Neural progenitor cell (in vitro differentiated cells): ENCODE data around the gene ESRRB. TPM values are rescaled to one million over a fixed set of nuclear protein-coding genes. Genes with fewer than 3 reads are reported as not detected.

Experiments used
- DNase-seq: peaks from one replicate; pipeline ENCODE4 v3.0.0-alpha.2; 2016; ENCODE audit warnings: low spot score
- H2AFZ ChIP-seq: fragments of 200-600 bp; sonication (generic); replicated peaks from 2 replicates; pipeline ENCODE4 v1.6.1; 2016; ENCODE audit warnings: antibody characterized with exemption
- H3F3A ChIP-seq: fragments of 200-600 bp; sonication (generic); 2 replicates; pipeline ENCODE4 v1.6.1; 2016; ENCODE audit warnings: antibody characterized with exemption, low read depth
- H3K27ac ChIP-seq: fragments of 200-600 bp; sonication (generic); 2 replicates; pipeline ENCODE4 v1.5.1; 2016; ENCODE audit warnings: mild to moderate bottlenecking
- H3K27me3 ChIP-seq: fragments of 200-600 bp; sonication (generic); 2 replicates; pipeline ENCODE4 v1.6.1; 2016; ENCODE audit warnings: mild to moderate bottlenecking, moderate library complexity
- H3K36me3 ChIP-seq: fragments of 200-600 bp; sonication (generic); 2 replicates; pipeline ENCODE4 v1.5.1; 2016
- H3K4me1 ChIP-seq: fragments of 200-600 bp; sonication (generic); 2 replicates; pipeline ENCODE4 v1.6.1; 2016; ENCODE audit warnings: mixed run types
- H3K4me2 ChIP-seq: fragments of 200-600 bp; sonication (generic); 2 replicates; pipeline ENCODE4 v1.6.1; 2016
- H3K4me3 ChIP-seq: fragments of 200-600 bp; sonication (generic); 2 replicates; pipeline ENCODE4 v1.5.1; 2016
- H3K79me2 ChIP-seq: fragments of 200-600 bp; sonication (generic); 2 replicates; pipeline ENCODE4 v1.6.1; 2016; ENCODE audit warnings: low read depth
- H3K9ac ChIP-seq: fragments of 200-600 bp; sonication (generic); 2 replicates; pipeline ENCODE4 v1.6.1; 2016
- H3K9me3 ChIP-seq: fragments of 200-600 bp; sonication (generic); 2 replicates; pipeline ENCODE4 v1.5.1; 2016; ENCODE audit warnings: low read depth
- H4K20me1 ChIP-seq: fragments of 200-600 bp; sonication (generic); 2 replicates; pipeline ENCODE4 v1.6.1; 2016; ENCODE audit warnings: low read depth
- H3K27ac Mint-ChIP-seq: 3 replicates; pipeline ENCODE4 v1.8.0; 2021; ENCODE audit warnings: mixed read lengths
- H3K27me3 Mint-ChIP-seq: 2 replicates; pipeline ENCODE4 v1.8.0; 2022; ENCODE audit warnings: low read depth, mild to moderate bottlenecking, inconsistent platforms, moderate library complexity, mixed read lengths; ENCODE audit not compliant: insufficient read depth
- H3K36me3 Mint-ChIP-seq: 3 replicates; pipeline ENCODE4 v1.8.0; 2021; ENCODE audit warnings: mixed read lengths
- H3K4me1 Mint-ChIP-seq: 3 replicates; pipeline ENCODE4 v1.8.0; 2021; ENCODE audit warnings: mixed read lengths
- H3K4me3 Mint-ChIP-seq: 3 replicates; pipeline ENCODE4 v1.8.0; 2021; ENCODE audit warnings: mild to moderate bottlenecking, moderate library complexity, mixed read lengths
- H3K9me3 Mint-ChIP-seq: 3 replicates; pipeline ENCODE4 v1.8.0; 2020; ENCODE audit warnings: mixed read lengths
- CTCF ChIP-seq: fragments of 200-600 bp; sonication (generic); IDR thresholded peaks from 2 replicates; pipeline ENCODE4 v1.5.1; 2017; ENCODE audit warnings: antibody characterized with exemption, mild to moderate bottlenecking
- EZH2 ChIP-seq: fragments of 200-600 bp; sonication (generic); IDR thresholded peaks from 2 replicates; pipeline ENCODE4 v1.6.1; 2017; ENCODE audit warnings: antibody characterized with exemption, mild to moderate bottlenecking, moderate library complexity
- EZH2phosphoT487 ChIP-seq: fragments of 200-600 bp; sonication (generic); IDR thresholded peaks from 2 replicates; pipeline ENCODE4 v1.6.1; 2017; ENCODE audit warnings: antibody characterized with exemption
- total RNA-seq: library from RNA; depleted of rRNA; stranded (reverse); fragments of >200 nt; gene quantifications from 2 replicates; pipeline ENCODE4 v1.2.3, GENCODE V29; 2015; ENCODE audit warnings: low replicate concordance

ESRRB gene
- total RNA-seq, 1 donor from 2014 or later, result 1.3 TPM

- Mint-ChIP-seq H3K4me1 (peaks cover 18% of the 10 kb centered on the region), H3K27me3 (peaks cover 13% of the 10 kb centered on the region), H3K9me3 (no peaks in the 10 kb centered on the region), H3K36me3 (no peaks in the 10 kb centered on the region), H3K4me3 (peak overlapping the region; percentile 74), H3K27ac (no peak overlapping the region)
- peak; percentile 87 for DNase-seq
- Histone ChIP-seq H3K4me1 (peaks cover 16% of the 10 kb centered on the region), H3K9me3 (no peaks in the 10 kb centered on the region), H3K4me3 (peak overlapping the region; percentile 50), H3K36me3 (no peaks in the 10 kb centered on the region), H3K9ac (no peak overlapping the region), H3K27ac (no peak overlapping the region), H3F3A (peaks cover 37% of the 10 kb centered on the region), H3K79me2 (no peaks in the 10 kb centered on the region), H3K4me2 (peak overlapping the region; percentile 79), H3K27me3 (peaks cover 40% of the 10 kb centered on the region), H4K20me1 (no peaks in the 10 kb centered on the region), H2AFZ (peak overlapping the region; percentile 53)
- TF ChIP-seq CTCF (no peak), EZH2phosphoT487 (peak; percentile 12)
These were observed 46.6 kb upstream of the ESRRB start for GRCh38 chr14:76329154-76329928.

- peak; percentile 28 for DNase-seq
- H3K9ac ChIP-seq, result no peak overlapping the region
- peak overlapping the region; percentile 50 for H3K4me3 ChIP-seq
- no peak overlapping the region for H3K27ac ChIP-seq
- peaks cover 40% of the 10 kb centered on the region for H3K27me3 ChIP-seq
- H3K27me3 Mint-ChIP-seq, result peaks cover 13% of the 10 kb centered on the region
- H3K4me1 Mint-ChIP-seq, result peaks cover 20% of the 10 kb centered on the region
- no peaks in the 10 kb centered on the region for H3K36me3 Mint-ChIP-seq
- no peaks in the 10 kb centered on the region for H4K20me1 ChIP-seq
- no peak overlapping the region for H3K27ac Mint-ChIP-seq
- H3K4me2 ChIP-seq, result peak overlapping the region; percentile 79
- TF ChIP-seq EZH2 (no peak), EZH2phosphoT487 (no peak), CTCF (no peak)
- peaks cover 16% of the 10 kb centered on the region for H3K4me1 ChIP-seq
- no peaks in the 10 kb centered on the region for H3K36me3 ChIP-seq
- H3F3A ChIP-seq, result peaks cover 37% of the 10 kb centered on the region
- peak overlapping the region; percentile 53 for H2AFZ ChIP-seq
- no peak overlapping the region for H3K4me3 Mint-ChIP-seq
- H3K9me3 ChIP-seq, result no peaks in the 10 kb centered on the region
- no peaks in the 10 kb centered on the region for H3K79me2 ChIP-seq
- no peaks in the 10 kb centered on the region for H3K9me3 Mint-ChIP-seq
These were observed 46.0 kb upstream of the ESRRB start for GRCh38 chr14:76329951-76330350.

- no peaks in the 10 kb centered on the region for H3K9me3 ChIP-seq
- H3K4me3 ChIP-seq, result no peak overlapping the region
- no peak overlapping the region for H3K27ac ChIP-seq
- peaks cover 20% of the 10 kb centered on the region for H3K4me1 Mint-ChIP-seq
- H3K4me2 ChIP-seq, result peak overlapping the region; percentile 79
- peak overlapping the region; percentile 15 for H3K4me3 Mint-ChIP-seq
- peaks cover 11% of the 10 kb centered on the region for H3K27me3 Mint-ChIP-seq
- H3K9me3 Mint-ChIP-seq, result no peaks in the 10 kb centered on the region
- no peaks in the 10 kb centered on the region for H4K20me1 ChIP-seq
- peaks cover 16% of the 10 kb centered on the region for H3K4me1 ChIP-seq
- H3K36me3 ChIP-seq, result no peaks in the 10 kb centered on the region
- H2AFZ ChIP-seq, result no peak overlapping the region
- H3F3A ChIP-seq, result peaks cover 37% of the 10 kb centered on the region
- H3K36me3 Mint-ChIP-seq, result no peaks in the 10 kb centered on the region
- H3K79me2 ChIP-seq, result no peaks in the 10 kb centered on the region
- DNase-seq, result no peak
- peaks cover 40% of the 10 kb centered on the region for H3K27me3 ChIP-seq
- peak overlapping the region; percentile 15 for H3K27ac Mint-ChIP-seq
- TF ChIP-seq CTCF (no peak), EZH2phosphoT487 (no peak), EZH2 (no peak)
- no peak overlapping the region for H3K9ac ChIP-seq
These were observed 45.3 kb upstream of the ESRRB start for GRCh38 chr14:76330411-76331327.
